HG02642 (cell line): Measurements from ENCODE around the gene HDDC2.

Experiments
- ATAC-seq: cut with Tn5 transposase; IDR thresholded peaks from one replicate; pipeline ENCODE4 v1.9.1; 2021; ENCODE audit warnings: mild to moderate bottlenecking; ENCODE audit not compliant: unreplicated experiment, poor library complexity

HDDC2 gene

GRCh38 chr6:125301435-125302391 lies at the start of gene HDDC2:
TSS of gene HDDC2 (minus strand) at chr6:125301967. CDS start at chr6:125301932, 35 bp downstream.
- peak; percentile 90 for ATAC-seq

DNA sequence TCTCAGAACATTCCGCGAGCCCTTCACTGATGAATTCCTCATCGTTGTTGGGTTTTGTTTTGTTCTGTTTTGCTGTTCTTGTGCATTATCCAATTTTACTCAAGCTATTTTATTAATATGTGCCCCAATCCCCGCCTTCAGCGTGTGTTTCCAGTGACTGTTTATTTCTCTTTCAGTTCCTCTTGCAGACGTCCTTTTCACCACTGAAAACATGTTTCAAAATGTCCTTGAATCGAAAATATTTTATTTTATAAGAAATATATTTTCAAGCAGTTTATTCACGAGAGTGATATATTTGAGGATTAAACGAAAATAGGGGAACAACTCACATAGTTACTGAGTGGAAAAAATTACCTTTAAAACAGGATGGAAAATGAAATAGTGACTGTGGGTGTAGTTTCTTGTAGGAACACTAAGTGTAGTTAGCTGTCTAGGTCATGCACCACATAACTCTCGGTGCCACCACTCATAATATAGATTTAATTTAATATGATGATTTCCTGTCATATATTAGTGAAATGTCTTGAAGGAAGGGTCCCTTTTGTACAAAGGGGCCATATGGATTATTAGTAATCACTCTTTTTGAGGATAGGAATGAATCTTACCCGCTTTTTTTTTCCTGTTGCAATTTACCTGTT lies 45.3 kb upstream of the HDDC2 start:
- peak; percentile 82 for ATAC-seq

DNA sequence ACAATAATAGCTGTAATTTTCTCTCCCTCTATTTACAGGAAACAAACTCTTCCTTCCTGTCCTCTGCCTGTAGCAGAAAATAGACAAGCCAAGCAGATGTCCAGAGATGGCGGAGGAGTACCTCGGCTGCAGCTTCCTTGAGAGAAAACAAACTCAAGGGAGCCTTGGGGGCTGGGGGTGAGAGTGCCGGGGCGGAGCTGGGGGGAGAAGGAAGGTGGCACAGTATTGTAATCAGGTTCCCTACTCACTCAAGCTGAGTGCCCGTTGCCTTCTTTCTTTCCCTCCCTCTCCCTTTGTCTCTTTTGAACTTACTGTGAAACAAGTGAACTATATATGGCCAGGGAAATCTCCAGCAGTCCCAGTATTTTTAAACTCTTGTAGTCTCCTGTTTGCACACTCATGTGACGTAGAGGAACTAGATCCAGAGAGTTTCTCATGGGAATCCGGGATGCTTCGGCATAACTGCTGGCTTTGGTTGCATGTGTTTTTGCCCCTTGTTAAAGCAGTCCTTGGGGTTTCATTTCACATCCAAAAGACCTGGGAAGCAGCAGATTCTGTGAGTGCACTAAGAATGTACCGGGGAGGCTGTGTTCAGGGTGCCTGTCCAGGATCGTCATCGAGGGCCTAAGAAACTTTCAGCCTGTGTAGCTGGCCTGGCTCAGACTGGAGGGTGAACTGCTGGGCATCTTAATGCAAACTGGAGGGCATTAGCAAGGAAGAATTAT lies 44.6 kb upstream of the HDDC2 start:
- peak; percentile 50 for ATAC-seq

- ATAC-seq, result no peak
Measured at GRCh38 chr6:125341460-125341859, 39.7 kb upstream of the HDDC2 start.

DNA sequence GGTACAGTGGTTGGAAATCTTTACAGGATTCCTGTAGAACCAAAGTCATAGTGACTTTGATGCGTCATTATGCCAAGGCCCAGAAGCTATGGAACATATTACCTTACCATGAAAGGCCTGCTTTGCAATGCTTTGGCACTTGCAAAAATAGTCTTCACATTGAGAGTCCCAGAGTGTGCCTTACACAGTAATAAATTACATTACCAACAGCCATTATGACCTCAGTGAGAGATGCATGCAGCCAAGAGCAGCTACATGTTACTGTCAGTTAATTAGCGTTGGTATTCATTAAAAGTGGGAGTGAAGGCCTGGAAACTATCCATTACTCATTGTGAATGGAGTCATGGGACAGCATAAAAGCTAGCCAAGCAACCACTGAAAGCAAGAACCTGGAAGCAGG lies 39.2 kb upstream of the HDDC2 start:
- ATAC-seq, result no peak

DNA sequence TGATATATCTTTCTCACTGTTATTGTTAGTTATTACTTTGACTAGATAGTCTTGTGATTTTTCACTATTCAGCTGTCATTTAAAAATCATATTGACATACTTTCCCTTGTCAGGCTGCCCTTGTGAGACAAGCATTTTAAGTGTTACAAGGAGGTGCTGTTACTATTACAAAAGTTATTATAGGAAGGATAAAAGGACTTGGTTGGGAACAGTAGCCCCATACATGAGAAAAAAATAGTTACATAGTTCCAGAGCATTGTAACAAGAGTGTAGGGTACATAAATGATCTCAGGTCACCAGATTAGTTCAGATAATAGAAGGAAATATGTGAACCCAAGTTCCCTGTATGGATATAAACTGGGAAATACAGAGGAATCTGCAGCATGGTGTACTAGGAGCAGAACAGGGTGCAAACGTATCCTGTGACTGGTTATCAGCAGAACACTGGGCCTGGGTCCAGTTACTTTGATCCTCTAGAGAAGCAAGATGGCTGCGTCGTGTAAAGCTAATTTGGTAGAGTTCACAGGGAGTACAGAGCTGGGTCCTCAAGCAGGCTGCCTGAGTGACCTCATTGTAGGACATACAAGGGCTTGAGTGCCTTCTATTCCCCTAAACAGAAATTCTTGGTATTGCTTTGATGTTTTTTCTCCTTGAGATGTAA lies 38.5 kb upstream of the HDDC2 start:
- ATAC-seq, result no peak

- no peak for ATAC-seq
Measured at GRCh38 chr6:125339653-125340052, 37.9 kb upstream of the HDDC2 start.

GRCh38 chr6:125338381-125338780 lies 36.6 kb upstream of the HDDC2 start:
- no peak for ATAC-seq

GRCh38 chr6:125337706-125338105 lies 35.9 kb upstream of the HDDC2 start:
- ATAC-seq, result no peak

- no peak for ATAC-seq
Measured at GRCh38 chr6:125332664-125333063, 30.9 kb upstream of the HDDC2 start.

DNA sequence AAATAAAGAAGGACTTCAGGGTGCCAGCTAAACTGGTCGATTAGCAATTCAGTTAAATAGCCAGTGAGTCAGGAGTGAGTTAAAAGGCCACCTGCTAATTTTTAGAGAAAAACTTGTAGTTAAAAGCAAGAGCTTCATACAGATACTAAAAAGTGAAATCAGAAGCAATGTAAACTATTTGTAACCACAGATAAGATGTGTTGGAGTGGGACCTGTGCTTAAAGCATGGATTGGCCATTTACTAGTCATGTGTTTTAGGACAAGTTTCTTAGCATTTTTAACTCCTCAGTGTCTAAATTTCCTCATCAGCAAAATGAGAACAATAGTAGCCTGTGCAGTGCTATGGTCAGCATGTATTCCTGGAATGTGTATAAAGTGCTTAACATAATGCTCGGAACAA lies 23.8 kb upstream of the HDDC2 start:
- ATAC-seq, result no peak

GRCh38 chr6:125323376-125323775 lies 21.6 kb upstream of the HDDC2 start:
- no peak for ATAC-seq

- no peak for ATAC-seq
Measured at GRCh38 chr6:125316621-125317020, 14.9 kb upstream of the HDDC2 start.

DNA sequence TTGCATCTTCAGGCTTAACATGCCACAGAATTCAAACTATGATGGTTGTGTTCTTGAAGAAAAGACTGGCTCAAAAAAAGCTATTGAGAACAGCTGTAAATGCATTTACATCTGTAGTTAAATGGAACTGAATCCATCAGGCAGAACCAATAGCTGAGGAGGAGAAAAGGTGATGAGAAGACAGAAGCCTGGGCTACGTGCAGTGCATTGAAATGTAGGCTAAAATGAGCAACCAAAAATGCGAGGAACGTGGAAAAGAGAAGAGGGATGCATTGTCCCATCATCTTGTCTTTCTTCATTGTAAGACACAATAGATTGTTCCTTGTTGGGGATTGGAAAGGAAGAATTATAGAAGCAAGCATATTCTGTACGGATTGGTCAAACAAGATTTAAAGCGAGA lies 13.8 kb upstream of the HDDC2 start:
- no peak for ATAC-seq

GRCh38 chr6:125314009-125314581 lies 12.3 kb upstream of the HDDC2 start:
- peak; percentile 85 for ATAC-seq

DNA sequence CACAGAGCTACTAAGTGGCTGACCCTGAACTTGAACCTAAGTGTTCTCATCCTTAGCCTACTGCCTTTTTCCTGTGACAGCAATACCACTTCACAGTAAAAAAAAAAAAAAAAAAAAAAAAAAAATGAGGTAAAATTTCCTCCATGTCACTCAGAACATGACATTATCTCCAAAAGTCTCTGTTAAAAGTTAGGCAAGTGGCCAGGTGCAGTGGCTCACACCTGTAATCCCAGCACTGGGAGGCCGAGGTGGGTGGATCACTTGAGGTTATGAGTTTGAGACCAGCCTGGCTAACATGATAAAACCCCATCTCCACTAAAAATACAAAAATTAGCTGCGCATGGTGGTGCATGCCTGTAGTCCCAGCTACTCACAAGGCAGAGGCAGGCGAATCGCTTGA lies 11.2 kb upstream of the HDDC2 start:
- ATAC-seq, result no peak

DNA sequence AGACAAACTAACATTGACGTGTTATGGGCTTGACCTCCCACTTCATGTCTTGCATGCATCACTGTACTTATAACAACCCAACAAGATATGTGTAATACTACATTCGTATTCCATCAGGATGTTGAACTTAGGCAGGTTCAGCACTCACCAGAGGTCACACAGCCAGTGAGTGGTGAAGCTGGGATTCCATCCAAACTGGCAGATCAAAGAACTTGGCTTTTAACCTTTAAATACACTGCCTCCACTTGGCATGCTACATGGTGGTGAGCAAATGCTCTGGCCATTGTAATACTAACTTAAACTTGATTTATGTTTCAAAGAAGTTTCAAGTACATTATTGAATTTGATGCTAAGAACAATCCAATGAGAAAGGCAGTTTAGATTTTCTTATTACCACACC lies 10.7 kb upstream of the HDDC2 start:
- ATAC-seq, result no peak

DNA sequence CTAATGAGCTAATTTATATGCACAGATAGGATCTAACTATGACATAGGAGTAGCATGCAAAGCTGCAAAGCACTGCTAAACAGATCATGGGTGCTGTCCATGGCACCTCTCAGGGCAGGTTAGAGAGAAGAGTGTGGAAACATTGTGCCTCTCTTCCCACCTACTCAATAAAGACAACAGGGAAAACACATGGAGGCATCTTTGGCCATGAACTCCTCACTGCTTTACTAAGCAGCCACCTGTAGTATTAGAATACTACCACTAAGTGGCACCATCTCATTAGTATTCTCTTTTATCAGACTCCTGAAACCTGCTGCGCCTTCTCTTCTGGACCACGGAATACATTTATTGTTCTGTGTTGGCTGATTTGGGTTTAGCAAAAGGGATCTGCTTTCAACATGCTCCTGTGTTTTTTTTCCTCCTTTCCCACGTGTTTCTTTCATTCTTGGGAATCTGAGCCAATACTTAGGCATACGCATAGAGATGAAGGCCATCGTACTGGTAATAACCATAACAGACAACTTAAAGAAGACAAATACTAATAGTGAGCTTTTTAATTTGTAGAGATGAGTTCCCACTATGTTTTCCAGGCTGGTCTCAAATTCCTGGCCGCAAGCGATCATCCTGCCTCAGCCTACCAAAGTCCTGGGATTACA lies 9.4 kb upstream of the HDDC2 start:
- peak; percentile 78 for ATAC-seq

DNA sequence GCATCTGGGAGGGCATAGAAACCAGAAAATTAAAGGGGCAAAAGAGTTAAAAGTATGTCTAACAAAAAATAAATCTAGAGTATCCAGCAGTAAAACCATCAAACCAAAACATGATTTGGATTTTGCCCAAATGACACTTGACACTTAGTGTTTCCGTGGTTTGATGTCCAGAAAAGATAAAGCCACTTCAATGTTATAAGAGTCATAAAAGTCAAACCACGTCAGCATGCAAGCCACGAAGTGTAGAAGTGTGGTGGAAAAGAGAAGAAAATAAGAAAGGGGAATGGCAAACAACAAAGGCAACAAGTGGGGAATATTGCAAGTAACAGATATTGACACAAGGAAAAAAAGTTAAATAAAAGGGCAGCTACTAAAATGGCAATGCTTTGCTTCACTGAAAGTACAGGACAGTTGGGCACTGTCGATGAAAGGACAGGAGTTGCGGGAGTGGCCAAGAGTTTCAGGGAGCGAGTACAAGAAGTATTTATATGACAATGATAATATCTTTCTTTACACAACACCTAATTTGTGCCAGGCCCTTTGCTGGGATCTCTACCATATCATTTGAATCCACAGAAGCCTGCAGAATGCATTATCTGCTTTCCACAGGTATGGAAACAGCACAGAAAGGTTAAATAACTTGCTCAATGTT lies 6.3 kb upstream of the HDDC2 start:
- no peak for ATAC-seq
